Transverse colon (tissue), 4 donors: Measurements from ENCODE around the gene RNF38. TPM values are rescaled to one million over a fixed set of nuclear protein-coding genes. Genes with fewer than 3 reads are reported as not detected.

Experiments used
- DNase-seq: peaks from one replicate; pipeline ENCODE4 v3.0.0-alpha.2; 2019
- H3K27ac ChIP-seq, 4 donors: fragments of 200-600 bp; sonication (generic); 2 replicates each; pipeline ENCODE4 v1.5.1; 2016 to 2018; ENCODE audit warnings: inconsistent platforms in 4 of 4
- H3K27me3 ChIP-seq: fragments of 200-600 bp; sonication (generic); 2 replicates; pipeline ENCODE4 v1.5.1; 2017; ENCODE audit warnings: inconsistent platforms
- H3K36me3 ChIP-seq, 4 donors: fragments of 200-600 bp; sonication (generic); 2 replicates each; pipeline ENCODE4 v1.5.1; 2017 to 2019; ENCODE audit warnings: inconsistent platforms in 4 of 4
- H3K4me1 ChIP-seq, 4 donors: fragments of 200-600 bp; sonication (generic); 2 replicates each; pipeline ENCODE4 v1.5.1; 2017 to 2020; ENCODE audit warnings: inconsistent platforms in 4 of 4
- H3K4me3 ChIP-seq, 4 donors: fragments of 200-600 bp; sonication (generic); 1 replicate in 1 of 4; 2 replicates in 3 of 4; pipeline versions ENCODE4 v1.5.1 to v1.6.1; 2017 to 2019; ENCODE audit warnings: inconsistent platforms in 4 of 4
- H3K9me3 ChIP-seq, 2 donors: fragments of 200-600 bp; sonication (generic); 2 replicates each; pipeline ENCODE4 v1.5.1; 2017 to 2019; ENCODE audit warnings: inconsistent platforms in 2 of 2
- CTCF ChIP-seq, 5 experiments: fragments of 200-600 bp in 3 of 5; fragments of 450-650 bp in 2 of 5; sonication (generic) in 3 of 5; IDR thresholded peaks; 1 replicate in 2 of 5; 2 replicates in 3 of 5; pipeline ENCODE4 v1.5.1; 2016 to 2017; ENCODE audit warnings: antibody characterized with exemption in 5 of 5, inconsistent platforms in 3 of 5, mild to moderate bottlenecking in 2 of 5, moderate library complexity in 1 of 5
- EP300 ChIP-seq: sonication (generic); formaldehyde crosslinking; IDR thresholded peaks from one replicate; pipeline ENCODE4 v1.6.1; 2017; ENCODE audit warnings: antibody characterized with exemption, low read depth
- POLR2A ChIP-seq: fragments of 450-650 bp; IDR thresholded peaks from one replicate; pipeline ENCODE4 v1.6.1; 2016; ENCODE audit warnings: antibody characterized with exemption, mild to moderate bottlenecking, moderate library complexity
- POLR2AphosphoS5 ChIP-seq, 3 donors: sonication (generic); formaldehyde crosslinking; IDR thresholded peaks; one replicate each; pipeline ENCODE4 v1.6.1; 2016; ENCODE audit warnings: antibody characterized with exemption in 3 of 3
- WGBS, 2 donors: methylation state at CpG; one replicate each; pipeline ENCODE4 v1.1.5; 2018; ENCODE audit warnings: low coverage in 1 of 2; 5-methylcytosine and 5-hydroxymethylcytosine counted together
- in situ Hi-C, 4 donors: fragments of 200-750 bp; cut with MboI; loops; one replicate each; pipeline versions ENCODE4 v1.15.0 to v1.15.1; 2017; ENCODE audit warnings: low sequenced_read_pairs in 3 of 4, low pct_ligation_motif_present in 1 of 4, low pct_unique_long_range_greater_than_20kb in 1 of 4
- intact Hi-C: fragments of 100-400 bp; cut with DNase I; formaldehyde crosslinking; loops from one replicate; pipeline ENCODE4 v1.15.1; 2023; ENCODE audit warnings: low total_unique reads
- total RNA-seq, 4 donors: library from RNA; depleted of rRNA; stranded (reverse); fragments of >200 nt; gene quantifications; one replicate each; pipeline ENCODE4 v1.1.0, GENCODE V29; 2016

RNF38 gene
- total RNA-seq, 4 donors from 2014 or later = 13.8 to 86.8 (median 25.1) TPM

- peaks cover 7 to 28% (median 25%) of the 10 kb centered on the region in 4 donors for H3K4me1 ChIP-seq
- in situ Hi-C loops = no loop called here
- WGBS, 2 donors = 84 to 90% methylated on average over 9 to 12 of the region's 12 CpGs
- no peak overlapping the region for H3K27ac ChIP-seq
- no peaks in the 10 kb centered on the region for H3K36me3 ChIP-seq
- H3K4me3 ChIP-seq = no peak overlapping the region
- no peak for DNase-seq
- no peaks in the 10 kb centered on the region for H3K9me3 ChIP-seq
- no peaks in the 10 kb centered on the region for H3K27me3 ChIP-seq
- no peak for TF ChIP-seq CTCF (IDR thresholded peaks at IDR 0.05)
- no peak for TF ChIP-seq POLR2A
- TF ChIP-seq POLR2AphosphoS5 (IDR thresholded peaks at IDR 0.05) = no peak
- no peak for TF ChIP-seq EP300
- intact Hi-C loops = no loop called here
These were observed 107.4 kb downstream of the RNF38 start for GRCh38 chr9:36292641-36293040.

- no peak for DNase-seq
- H3K27ac ChIP-seq = no peak overlapping the region
- intact Hi-C loops (no loop called here), in situ Hi-C loops (no loop called here)
- WGBS, 2 donors = 86 to 91% methylated on average over 2 to 3 of the region's 3 CpGs
- TF ChIP-seq POLR2AphosphoS5 (IDR thresholded peaks at IDR 0.05) (no peak), POLR2A (no peak), CTCF (IDR thresholded peaks at IDR 0.05) (no peak), EP300 (no peak)
- H3K4me1 ChIP-seq = peaks cover 1 to 12% (median 11%) of the 10 kb centered on the region in 4 donors
- H3K4me3 ChIP-seq = no peak overlapping the region
- H3K9me3 ChIP-seq = no peaks in the 10 kb centered on the region
- no peaks in the 10 kb centered on the region for H3K36me3 ChIP-seq
- no peaks in the 10 kb centered on the region for H3K27me3 ChIP-seq
These were observed 109.1 kb downstream of the RNF38 start for GRCh38 chr9:36290996-36291395.

GRCh38 chr9:36289836-36290435 lies 110.1 kb downstream of the RNF38 start:
- in situ Hi-C loops = no loop called here
- H3K36me3 ChIP-seq = no peaks in the 10 kb centered on the region
- DNase-seq = no peak
- no peak for TF ChIP-seq CTCF (IDR thresholded peaks at IDR 0.05)
- TF ChIP-seq POLR2A = no peak
- TF ChIP-seq POLR2AphosphoS5 (IDR thresholded peaks at IDR 0.05) = no peak
- no peak for TF ChIP-seq EP300
- H3K4me1 ChIP-seq = peaks cover 0 to 1% (median under 1%) of the 10 kb centered on the region in 4 donors
- H3K27me3 ChIP-seq = no peaks in the 10 kb centered on the region
- no peaks in the 10 kb centered on the region for H3K9me3 ChIP-seq
- H3K27ac ChIP-seq = no peak overlapping the region
- WGBS, 2 donors = 91% methylated on average over 3 of the region's 3 CpGs; no CpG with 5 or more reads in 1 of the 2 donors
- H3K4me3 ChIP-seq = no peak overlapping the region
- intact Hi-C loops = no loop called here

- H3K36me3 ChIP-seq = no peaks in the 10 kb centered on the region
- no peak for DNase-seq
- H3K4me3 ChIP-seq = no peak overlapping the region
- no peaks in the 10 kb centered on the region for H3K4me1 ChIP-seq
- no peak for TF ChIP-seq EP300
- no peak for TF ChIP-seq POLR2A
- TF ChIP-seq CTCF (IDR thresholded peaks at IDR 0.05) = no peak
- no peak for TF ChIP-seq POLR2AphosphoS5 (IDR thresholded peaks at IDR 0.05)
- H3K27me3 ChIP-seq = no peaks in the 10 kb centered on the region
- in situ Hi-C loops = no loop called here
- intact Hi-C loops = no loop called here
- whole genome bisulfite sequencing, 2 donors = 98 to 100% methylated on average over 2 to 3 of the region's 3 CpGs
- H3K27ac ChIP-seq = no peak overlapping the region
- no peaks in the 10 kb centered on the region for H3K9me3 ChIP-seq
These were observed 112.0 kb downstream of the RNF38 start for GRCh38 chr9:36288070-36288469.

Other genes with a start within 250 kb of the RNF38 start
- not detected for gene CCIN, start 230.9 kb downstream of the RNF38 start, total RNA-seq
- 100 to 1,000 TPM; 163 to 308 (median 217) TPM for gene CLTA, start 209.3 kb downstream of the RNF38 start, total RNA-seq
- 100 to 1,000 TPM in 1 of 4 donors, 10 to 100 TPM in 3; 32.2 to 122 (median 82.1) TPM for gene GNE, start 141.8 kb downstream of the RNF38 start, total RNA-seq
- gene MELK, start 172.6 kb upstream of the RNF38 start, total RNA-seq = 10 to 100 TPM in 1 of 4 donors, 1 to 10 TPM in 2, under 1 TPM in 1; 0.75 to 11.5 (median 3.0) TPM